ENCODE results near the gene CHD2. TPM values are rescaled to one million over a fixed set of nuclear protein-coding genes. Genes with fewer than 3 reads are reported as not detected.

The CHD2 gene
- total RNA-seq, 1 donor from 2014 or later, result 61.2 TPM

GRCh38 chr15:92883163-92883875 is 16.8 kb upstream of the CHD2 start:
- intact Hi-C loops (cut with DNase I), result loop anchor here (5.0 kb wide), 1 partner anchor 34 kb away; no protein-coding TSS in a partner anchor
- Histone ChIP-seq H3K9me3 (no peaks in the 10 kb centered on the region), H3K27ac (peak overlapping the region; percentile 98 to 100), H3K4me3 (peak overlapping the region; percentile 94 to 99), H3K4me1 (peaks cover 0 to 23% of the 10 kb centered on the region in 2 donors), H3K27me3 (no peaks in the 10 kb centered on the region), H3K36me3 (peaks cover 5 to 26% of the 10 kb centered on the region in 2 donors)
- no peak for TF ChIP-seq CTCF (IDR thresholded peaks at IDR 0.05)
- no peak for DNase-seq (ENCODE audit: low spot score in 2 of 2)

- Histone ChIP-seq H3K36me3 (peaks cover 5 to 29% of the 10 kb centered on the region in 2 donors), H3K4me3 (peak overlapping the region; percentile 94 to 99), H3K27me3 (no peaks in the 10 kb centered on the region), H3K9me3 (no peaks in the 10 kb centered on the region), H3K4me1 (peaks cover 0 to 25% of the 10 kb centered on the region in 2 donors), H3K27ac (peak overlapping the region; percentile 98 to 100)
- DNase-seq (ENCODE audit: low spot score in 2 of 2), result no peak
- no peak for TF ChIP-seq CTCF (IDR thresholded peaks at IDR 0.05)
- intact Hi-C loops (cut with DNase I), result loop anchor here (5.0 kb wide), 1 partner anchor 33 kb away; no protein-coding TSS in a partner anchor
Measured at GRCh38 chr15:92883876-92884435, 16.2 kb upstream of the CHD2 start.

GRCh38 chr15:92884436-92885223 is 15.5 kb upstream of the CHD2 start:
- H3K27ac ChIP-seq, result peak overlapping the region; percentile 98 to 100
- peak overlapping the region; percentile 94 to 99 for H3K4me3 ChIP-seq
- H3K27me3 ChIP-seq, result no peaks in the 10 kb centered on the region
- no peaks in the 10 kb centered on the region for H3K9me3 ChIP-seq
- intact Hi-C loops (cut with DNase I), result loop anchor here (5.0 kb wide), 1 partner anchor 33 kb away; no protein-coding TSS in a partner anchor
- H3K36me3 ChIP-seq, result peaks cover 5 to 30% of the 10 kb centered on the region in 2 donors
- DNase-seq (ENCODE audit: low spot score in 2 of 2), result no peak
- H3K4me1 ChIP-seq, result peaks cover 0 to 26% of the 10 kb centered on the region in 2 donors
- TF ChIP-seq CTCF (IDR thresholded peaks at IDR 0.05), result no peak

- peak overlapping the region; percentile 94 to 99 for H3K4me3 ChIP-seq
- peaks cover 0 to 29% of the 10 kb centered on the region in 2 donors for H3K4me1 ChIP-seq
- no peak for DNase-seq (ENCODE audit: low spot score in 2 of 2)
- intact Hi-C loops (cut with DNase I), result no loop called here
- H3K27ac ChIP-seq, result peak overlapping the region; percentile 98 to 100
- no peak for TF ChIP-seq CTCF (IDR thresholded peaks at IDR 0.05)
- no peaks in the 10 kb centered on the region for H3K9me3 ChIP-seq
- H3K36me3 ChIP-seq, result peaks cover 7 to 36% of the 10 kb centered on the region in 2 donors
- no peaks in the 10 kb centered on the region for H3K27me3 ChIP-seq
Measured at GRCh38 chr15:92885224-92886041, 14.7 kb upstream of the CHD2 start.

- peak overlapping the region; percentile 98 to 100 for H3K27ac ChIP-seq
- H3K36me3 ChIP-seq, result peaks cover 13 to 42% of the 10 kb centered on the region in 2 donors
- H3K4me1 ChIP-seq, result peaks cover 0 to 25% of the 10 kb centered on the region in 2 donors
- intact Hi-C loops (cut with DNase I), result no loop called here
- H3K27me3 ChIP-seq, result no peaks in the 10 kb centered on the region
- TF ChIP-seq CTCF (IDR thresholded peaks at IDR 0.05), result no peak
- no peaks in the 10 kb centered on the region for H3K9me3 ChIP-seq
- H3K4me3 ChIP-seq, result peak overlapping the region; percentile 94 to 99
- DNase-seq (ENCODE audit: low spot score in 2 of 2), result no peak
Measured at GRCh38 chr15:92886042-92886537, 14.0 kb upstream of the CHD2 start.
